ENCODE results near the gene TMEM61.

TMEM61 gene

DNA sequence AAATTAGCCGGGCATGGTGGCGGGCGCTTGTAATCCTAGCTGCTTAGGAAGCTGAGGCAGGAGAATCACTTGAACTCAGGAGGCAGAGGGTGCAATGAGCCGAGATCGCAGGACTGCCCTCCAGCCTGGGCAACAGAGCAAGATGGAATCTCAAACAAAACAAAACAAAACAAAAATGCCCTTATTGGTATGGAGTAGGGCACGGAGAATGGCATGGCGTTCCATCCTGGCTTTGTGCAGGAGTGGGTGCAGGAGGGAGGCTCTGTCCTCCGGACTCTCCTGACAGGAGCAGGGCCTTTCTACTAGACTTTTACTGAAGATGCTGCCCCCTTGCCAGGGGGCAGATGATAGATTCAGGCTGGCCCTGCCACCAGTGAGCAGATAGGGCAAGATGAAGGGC is 1.0 kb downstream of the TMEM61 start:
- H3K4me3 ChIP-seq (ENCODE audit: low read depth, low read length) = no peak overlapping the region
- DNase-seq (ENCODE audit: low read depth) = no peak

DNA sequence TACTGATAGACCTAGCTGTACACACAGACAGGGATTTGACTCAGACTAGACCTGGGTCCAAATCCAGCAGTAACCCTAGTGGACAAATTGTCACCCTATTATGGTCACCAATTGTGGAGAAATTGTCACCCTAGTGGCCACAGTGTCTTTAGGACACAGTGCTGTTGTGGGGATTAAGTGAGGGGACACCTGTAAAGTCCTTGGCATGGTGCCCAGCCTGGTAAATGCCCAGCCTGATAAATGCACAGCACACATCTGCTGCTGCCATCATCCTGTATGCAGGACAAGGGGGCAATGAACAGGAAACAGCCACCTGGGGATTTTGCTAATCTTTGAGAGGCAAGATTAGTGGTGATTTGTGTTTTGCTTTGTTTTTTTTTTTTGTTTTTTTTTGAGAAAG is 2.3 kb downstream of the TMEM61 start:
- H3K4me3 ChIP-seq (ENCODE audit: low read depth, low read length) = no peak overlapping the region
- DNase-seq (ENCODE audit: low read depth) = no peak

DNA sequence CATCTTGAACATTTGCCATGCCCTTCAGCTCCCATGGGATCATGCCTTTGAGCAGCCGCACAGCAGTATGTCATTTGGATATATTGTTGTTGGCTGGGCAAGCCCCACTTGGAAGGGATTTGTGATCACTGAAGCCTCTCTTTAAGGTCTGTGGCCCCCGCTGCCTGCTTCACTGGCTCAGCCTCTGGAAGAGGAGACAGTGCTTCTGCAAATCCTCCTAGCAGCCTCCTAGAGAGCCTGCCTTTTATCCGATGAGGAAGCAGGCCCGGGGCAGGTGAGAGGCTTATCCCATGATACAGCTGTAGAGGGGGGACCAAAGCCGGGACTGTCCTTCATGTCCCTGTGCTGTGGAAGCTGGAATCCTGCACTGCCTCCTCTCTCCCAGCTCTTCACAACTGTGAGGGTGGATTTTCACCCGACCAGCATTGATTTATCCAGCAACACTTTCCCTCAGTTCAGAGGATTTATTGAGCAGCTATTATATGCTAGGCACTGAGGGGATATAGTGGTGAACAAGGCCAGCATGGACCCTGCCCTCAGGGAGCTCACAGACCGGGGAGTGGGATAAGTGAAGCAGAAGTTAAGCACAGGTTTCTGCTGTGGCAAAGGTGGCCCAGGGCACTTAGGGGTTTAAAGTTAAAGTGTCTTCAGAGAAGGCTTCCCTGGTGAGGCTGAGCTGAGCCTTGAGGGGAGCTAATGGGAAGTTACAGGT is 3.9 kb downstream of the TMEM61 start:
- no peak for DNase-seq (ENCODE audit: low read depth)

DNA sequence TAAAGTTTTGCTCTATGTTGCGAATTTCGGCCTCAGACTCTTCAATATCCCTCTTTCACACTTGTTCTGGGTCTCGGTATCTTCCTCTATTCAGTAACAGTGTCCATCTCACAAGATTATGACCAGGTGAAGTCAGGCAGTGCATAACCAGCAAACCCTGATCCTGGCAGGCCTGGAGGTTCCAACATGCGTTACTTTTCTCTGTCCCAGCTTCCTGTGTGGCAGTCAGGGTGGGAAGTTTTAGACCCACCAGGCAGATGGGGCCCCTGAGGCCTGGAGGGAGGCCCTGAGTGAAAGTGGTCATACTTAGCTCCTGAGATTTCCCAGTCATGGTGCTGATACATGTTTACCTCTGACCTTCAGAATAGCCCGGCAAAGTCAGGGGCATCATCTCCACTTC is 5.1 kb downstream of the TMEM61 start:
- DNase-seq (ENCODE audit: low read depth) = no peak
- no peak overlapping the region for H3K4me3 ChIP-seq (ENCODE audit: low read depth, low read length)

More for the DNA sequence above, 3.9 kb downstream of the TMEM61 start:
- no peak overlapping the region for H3K4me3 ChIP-seq (ENCODE audit: low read depth, low read length)

DNA sequence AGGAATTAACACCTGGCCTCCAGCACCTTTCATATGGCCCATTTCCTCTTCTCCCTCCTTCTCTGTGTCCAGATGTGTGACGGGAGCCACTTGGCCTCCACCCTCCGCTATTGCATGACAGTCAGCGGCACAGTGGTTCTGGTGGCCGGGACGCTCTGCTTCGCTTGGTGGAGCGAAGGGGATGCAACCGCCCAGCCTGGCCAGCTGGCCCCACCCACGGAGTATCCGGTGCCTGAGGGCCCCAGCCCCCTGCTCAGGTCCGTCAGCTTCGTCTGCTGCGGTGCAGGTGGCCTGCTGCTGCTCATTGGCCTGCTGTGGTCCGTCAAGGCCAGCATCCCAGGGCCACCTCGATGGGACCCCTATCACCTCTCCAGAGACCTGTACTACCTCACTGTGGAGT is 5.6 kb downstream of the TMEM61 start:
- no peak overlapping the region for H3K4me3 ChIP-seq (ENCODE audit: low read depth, low read length)
- DNase-seq (ENCODE audit: low read depth) = no peak

DNA sequence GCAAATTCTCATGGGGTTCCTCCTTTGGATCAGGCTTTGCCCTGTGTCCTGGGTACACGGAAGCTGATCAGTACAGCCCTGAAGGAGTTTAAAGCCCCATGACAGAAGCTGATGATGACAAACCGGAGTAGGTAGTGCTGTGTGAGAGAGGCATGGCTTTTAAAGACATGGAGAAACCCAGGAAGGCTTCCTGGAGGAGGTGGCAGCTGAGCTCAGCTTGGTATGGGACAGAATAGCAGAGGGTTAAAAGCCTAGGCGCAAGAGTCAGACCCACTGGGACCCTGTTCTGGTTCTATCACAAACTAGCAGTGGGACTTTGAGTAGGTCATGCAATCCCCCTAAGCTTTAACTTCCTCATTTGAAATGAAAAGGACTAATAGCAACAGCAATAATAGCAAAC is 6.1 kb downstream of the TMEM61 start:
- H3K4me3 ChIP-seq (ENCODE audit: low read depth, low read length) = no peak overlapping the region

DNA sequence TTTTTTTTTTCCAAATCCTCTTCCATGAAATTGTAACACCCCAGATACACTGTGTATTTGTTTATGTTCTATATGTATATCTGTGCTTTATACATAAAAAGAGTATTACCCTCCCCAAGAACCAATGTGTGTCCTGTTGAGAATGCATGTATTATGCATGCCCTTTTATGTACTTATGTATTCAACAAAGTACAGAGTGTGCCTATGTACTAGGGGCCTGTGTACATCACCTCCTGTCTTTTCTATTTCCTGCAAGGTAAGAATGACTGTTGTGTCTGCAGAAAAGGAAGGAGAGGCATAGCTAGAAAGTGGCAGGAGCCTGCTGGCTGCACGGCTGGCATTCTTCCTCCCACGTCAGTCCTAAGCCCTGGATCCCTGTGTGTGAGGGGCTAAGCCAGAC is 7.0 kb downstream of the TMEM61 start:
- DNase-seq (ENCODE audit: low read depth) = no peak
- H3K4me3 ChIP-seq (ENCODE audit: low read depth, low read length) = no peak overlapping the region

More for the DNA sequence above, 6.1 kb downstream of the TMEM61 start:
- DNase-seq (ENCODE audit: low read depth) = no peak

DNA sequence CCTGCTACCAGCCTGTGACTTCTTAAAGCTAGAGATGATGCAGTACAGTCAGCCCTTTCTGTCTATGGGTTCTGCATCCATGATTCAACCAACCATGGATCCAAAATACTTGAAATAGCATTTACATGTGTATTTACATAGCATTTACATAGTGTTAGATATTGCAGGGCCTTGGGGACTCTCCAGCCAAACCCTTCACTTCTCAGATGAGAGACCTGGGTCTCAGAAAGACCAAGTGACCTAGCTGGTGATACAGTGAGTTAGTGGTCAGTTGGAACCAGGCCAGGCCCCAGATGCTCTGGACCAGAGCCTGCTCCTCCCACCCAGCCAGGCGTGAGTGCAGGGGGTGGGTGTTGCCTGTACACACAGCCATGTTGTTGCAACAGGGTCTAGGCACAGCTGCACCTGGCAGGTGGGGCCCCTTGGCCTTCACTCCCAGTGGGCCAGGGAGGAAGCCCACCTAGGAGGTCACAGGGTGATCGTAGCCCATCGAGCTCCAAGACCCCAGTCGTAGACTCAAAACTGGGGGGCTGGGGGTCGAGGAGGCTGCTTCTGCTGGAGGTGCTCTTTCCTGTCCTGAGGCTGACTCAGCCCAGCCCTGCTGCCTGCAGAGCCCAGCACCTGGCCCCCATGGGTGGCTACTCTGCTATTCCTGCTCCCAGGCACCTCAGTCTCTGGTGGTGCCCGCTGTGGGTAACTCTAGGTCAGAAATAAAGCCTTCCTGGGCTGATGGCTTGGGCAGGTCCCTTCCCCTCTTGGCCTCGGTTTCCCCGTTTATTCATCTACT is 7.7 kb downstream of the TMEM61 start:
- DNase-seq (ENCODE audit: low read depth) = no peak
- H3K4me3 ChIP-seq (ENCODE audit: low read depth, low read length) = no peak overlapping the region

DNA sequence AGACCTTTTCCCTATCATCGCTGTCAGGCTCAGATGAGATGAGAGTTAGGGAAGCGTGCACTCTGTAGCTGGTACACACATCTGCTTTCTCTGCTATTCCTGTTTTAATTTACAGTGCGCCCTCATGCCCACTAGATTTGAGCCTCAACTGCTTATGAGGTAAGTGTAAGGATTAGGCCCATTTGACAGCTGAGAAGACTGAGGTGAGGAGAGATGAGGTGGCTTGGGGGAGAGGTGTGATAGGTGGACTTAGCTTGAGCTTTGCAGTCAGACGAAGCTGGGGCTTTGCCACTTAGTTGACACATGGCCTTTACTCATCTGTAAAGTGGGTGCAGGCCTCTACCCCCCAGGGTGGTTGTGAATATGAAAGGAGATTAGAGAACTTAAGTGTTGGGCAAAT is 8.5 kb downstream of the TMEM61 start:
- H3K4me3 ChIP-seq (ENCODE audit: low read depth, low read length) = no peak overlapping the region
- DNase-seq (ENCODE audit: low read depth) = no peak

DNA sequence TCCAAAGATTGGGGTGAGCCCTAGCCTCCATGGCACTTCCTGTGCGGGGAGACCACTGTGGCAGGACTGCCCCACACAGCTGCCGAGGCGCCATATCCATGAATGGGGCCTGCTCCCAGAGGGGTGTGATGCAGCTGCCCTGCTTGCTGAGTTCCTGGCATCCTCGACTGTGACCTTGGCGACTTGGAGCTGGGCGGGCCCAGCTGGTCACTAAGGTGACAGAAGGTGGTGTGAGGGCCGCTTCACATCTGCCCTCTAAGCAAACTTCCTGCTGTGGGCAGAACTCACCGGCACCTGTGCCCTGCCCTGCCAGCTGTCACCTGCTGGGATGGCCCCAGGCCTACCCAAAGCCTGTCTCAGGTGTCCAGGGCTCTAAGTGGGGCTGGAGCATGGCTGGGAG is 9.0 kb downstream of the TMEM61 start:
- DNase-seq (ENCODE audit: low read depth) = no peak
- H3K4me3 ChIP-seq (ENCODE audit: low read depth, low read length) = no peak overlapping the region

DNA sequence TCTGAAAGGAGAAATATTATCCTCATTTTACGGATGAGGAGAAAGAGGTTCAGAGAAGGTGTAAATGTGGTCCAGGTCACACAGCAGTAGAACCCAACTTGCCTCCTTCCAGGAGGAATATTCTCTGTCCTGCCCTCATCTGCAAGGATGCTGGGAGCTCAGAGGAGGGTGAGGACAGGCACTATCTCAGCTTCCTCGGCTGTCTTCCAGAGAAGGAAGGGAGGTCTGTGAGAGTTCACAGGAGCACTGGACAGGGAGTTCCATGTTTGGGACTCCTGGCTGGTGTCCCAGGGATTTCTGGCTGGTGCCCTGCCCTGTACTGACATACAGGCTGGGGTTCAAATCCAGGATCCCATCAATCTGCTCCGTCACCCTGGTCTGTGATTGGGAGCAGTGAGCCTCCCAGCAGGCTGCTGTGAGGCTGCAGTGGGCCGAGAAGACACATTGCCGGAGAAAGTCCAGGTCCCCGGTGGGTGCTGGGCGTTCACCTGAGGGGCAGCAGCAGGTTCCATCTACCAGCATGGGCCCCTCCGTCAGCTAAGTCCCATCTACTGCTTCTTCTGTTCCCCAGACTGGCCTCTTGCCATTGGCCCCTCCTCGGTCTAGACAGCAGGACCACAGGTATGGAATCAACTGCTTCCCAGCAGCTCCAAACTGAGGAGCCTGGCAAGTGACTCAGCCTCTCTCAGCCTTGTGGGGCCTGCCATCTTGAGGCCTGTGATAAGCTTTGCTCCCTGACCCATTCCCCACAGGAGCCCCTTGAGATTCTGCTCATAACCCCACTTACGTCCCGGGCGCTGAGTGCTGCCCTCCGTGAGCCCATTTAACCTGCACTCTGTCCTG is 9.8 kb downstream of the TMEM61 start:
- no peak for DNase-seq (ENCODE audit: low read depth)
- H3K4me3 ChIP-seq (ENCODE audit: low read depth, low read length) = no peak overlapping the region

DNA sequence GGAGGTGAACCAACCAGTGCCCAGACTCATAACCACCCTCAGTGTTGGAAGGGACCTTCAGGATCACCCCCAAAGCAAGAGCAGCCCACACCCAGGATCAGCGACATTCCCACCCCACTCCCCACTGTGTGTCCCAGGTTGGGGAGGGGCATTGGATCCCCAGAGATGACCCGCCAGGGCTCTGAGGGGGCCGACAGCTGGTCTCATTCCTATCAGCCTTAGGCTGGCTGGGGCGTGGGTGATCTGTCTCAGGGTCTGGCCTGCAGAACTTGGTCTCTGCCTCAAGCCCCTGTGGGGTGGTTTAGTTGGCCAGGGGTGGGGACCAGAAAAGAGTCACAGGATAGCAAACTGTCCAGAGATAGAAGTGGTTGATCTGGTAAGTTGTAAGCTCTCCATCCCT is 10.5 kb downstream of the TMEM61 start:
- DNase-seq (ENCODE audit: low read depth) = no peak
- H3K4me3 ChIP-seq (ENCODE audit: low read depth, low read length) = no peak overlapping the region

DNA sequence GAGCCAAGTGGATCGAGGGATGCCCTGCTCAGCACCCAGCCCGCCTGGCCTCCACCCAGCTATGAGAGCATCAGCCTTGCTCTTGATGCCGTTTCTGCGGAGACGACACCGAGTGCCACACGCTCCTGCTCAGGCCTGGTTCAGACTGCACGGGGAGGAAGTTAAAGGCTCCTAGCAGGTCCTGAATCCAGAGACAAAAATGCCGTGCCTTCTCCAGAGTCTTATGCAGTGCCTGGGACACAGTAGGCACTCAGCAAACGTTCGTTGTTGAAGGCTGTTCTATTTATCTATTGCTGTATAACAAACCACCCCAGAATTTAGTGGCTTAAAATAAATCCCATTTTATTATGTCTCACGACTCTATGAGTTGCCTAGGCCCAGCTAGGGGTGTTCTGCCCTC is 11.5 kb downstream of the TMEM61 start:
- H3K4me3 ChIP-seq (ENCODE audit: low read depth, low read length) = no peak overlapping the region
- no peak for DNase-seq (ENCODE audit: low read depth)

DNA sequence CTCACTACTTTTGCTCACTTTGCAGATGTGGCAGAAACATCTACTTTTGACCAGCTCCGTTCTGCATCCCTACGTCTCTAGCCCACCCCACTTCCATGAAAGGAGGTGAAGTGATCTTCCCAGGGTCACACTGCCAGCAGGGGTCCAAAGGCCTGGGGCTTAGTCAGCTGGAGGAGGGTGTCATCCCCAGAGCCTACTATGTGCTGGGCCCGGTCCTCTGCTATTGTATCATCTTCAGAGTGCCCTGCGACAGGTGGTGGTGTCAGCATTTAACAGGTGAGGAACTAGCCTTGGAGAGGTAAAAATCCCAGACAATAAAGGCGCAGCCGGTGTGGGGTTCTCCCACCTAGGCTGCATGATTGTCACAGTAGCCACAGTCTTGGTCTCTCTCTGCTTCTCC is 12.7 kb downstream of the TMEM61 start:
- DNase-seq (ENCODE audit: low read depth) = no peak
- no peak overlapping the region for H3K4me3 ChIP-seq (ENCODE audit: low read depth, low read length)

DNA sequence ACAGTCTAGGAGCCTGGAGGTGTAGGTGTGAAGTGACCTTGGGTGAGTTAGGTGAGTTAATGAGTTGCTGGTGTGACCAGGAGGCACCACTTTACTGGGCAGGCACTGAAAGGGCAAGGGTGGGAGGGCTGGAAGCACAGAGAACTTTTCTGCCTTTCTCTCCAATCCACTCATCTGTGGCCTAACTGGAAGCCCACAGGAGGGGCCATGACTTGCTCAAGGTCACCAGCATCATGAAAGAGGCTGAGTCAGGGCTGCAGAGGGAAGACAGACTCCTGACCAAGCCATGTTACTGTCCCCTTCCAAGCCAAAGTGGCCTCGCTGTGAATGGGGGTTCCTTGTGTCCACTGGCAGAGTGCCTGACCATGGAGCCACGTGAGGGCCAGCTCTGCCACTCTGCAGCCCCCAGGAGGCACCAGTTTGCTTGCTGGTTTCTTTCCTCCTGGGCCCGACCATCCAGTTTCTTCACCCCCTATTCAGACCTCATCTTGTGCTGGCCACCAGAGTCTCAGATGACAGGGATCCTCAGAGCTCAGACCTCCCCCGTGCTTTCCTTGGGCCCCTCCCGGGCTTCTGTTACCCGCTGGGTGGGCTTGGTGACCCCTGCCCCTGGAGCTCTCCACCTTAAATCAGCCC is 14.0 kb downstream of the TMEM61 start:
- no peak for DNase-seq (ENCODE audit: low read depth)
- H3K4me3 ChIP-seq (ENCODE audit: low read depth, low read length) = no peak overlapping the region

DNA sequence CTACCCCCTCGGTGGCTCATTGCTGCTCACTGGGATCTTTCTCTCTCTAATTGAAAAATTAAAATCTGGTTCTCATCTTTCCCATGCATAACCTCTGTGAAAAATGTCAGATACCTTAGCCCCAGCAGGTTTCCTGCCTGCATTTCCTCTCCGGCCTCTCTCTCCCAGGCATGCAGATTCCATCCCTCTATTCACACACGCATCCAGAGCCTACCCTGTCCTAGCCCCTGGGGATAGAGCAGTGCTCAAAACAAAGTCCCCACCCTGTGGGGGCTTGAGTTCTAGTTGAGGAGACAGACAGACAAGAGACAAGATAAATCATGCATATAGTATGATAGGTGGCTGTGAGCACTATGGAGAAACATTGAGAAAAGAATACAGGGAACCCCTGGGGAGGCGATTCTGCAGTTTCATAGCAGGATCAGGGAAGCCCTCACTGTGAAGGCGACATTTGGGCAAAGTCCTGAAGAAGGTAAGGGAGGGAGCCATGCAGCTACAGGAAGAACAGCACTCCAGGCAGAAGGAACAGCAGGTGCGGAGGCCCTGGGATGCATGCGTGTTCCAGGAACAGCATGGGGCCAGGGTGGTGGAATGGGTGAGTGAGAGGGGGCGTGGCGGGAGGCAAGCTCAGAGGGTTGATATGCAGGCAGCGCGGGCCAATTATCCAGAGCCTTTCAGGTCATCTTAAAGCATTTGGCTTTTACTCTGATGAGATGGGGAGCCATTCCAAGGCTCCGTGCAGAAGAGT is 14.8 kb downstream of the TMEM61 start:
- no peak for DNase-seq (ENCODE audit: low read depth)
- no peak overlapping the region for H3K4me3 ChIP-seq (ENCODE audit: low read depth, low read length)

DNA sequence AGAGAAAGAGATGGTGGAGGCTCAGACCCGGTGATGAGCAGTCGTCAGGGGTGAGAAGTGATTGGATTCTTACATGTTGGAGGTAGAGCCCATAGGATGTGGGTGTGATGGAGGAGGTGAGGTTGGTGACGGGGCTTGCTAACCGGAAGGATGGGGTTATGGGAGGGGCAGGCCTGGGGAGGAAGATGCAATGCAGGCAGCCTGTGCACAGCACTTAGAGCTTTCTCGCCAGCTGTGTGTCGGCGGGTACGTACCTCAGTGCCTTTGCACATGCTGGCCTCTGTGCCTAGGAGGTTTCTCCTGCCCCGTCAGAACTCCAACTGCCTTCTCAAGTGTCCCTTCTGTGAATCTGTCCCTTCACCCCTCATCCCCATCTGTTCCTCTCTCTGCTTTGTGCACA is 15.4 kb downstream of the TMEM61 start:
- no peak overlapping the region for H3K4me3 ChIP-seq (ENCODE audit: low read depth, low read length)

DNA sequence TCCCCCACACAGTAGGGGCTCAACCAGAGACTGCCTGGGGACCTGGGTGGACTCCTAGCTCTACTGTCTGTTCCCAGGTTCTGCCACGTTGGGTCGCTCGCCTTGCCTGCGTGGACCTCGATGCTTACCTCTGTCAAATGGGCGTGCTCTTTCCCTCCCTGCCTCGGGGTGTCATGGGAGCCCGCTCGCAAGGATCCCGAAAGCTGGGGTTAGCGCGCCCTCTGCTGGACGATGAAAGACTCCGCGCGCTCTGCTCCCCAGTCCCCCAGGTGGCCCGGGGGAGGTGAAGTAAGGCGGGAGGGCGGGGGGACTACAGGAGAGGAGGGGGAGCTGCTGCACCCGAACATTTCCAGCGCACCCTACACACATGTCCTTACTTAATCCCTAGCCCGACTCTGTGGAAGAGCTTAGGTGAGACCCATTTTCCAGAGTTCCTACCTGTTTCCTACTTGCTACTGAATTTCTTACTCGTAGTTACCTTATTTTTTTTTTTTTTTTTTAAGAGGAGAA is 16.0 kb downstream of the TMEM61 start:
- no peak for DNase-seq (ENCODE audit: low read depth)
- H3K4me3 ChIP-seq (ENCODE audit: low read depth, low read length) = no peak overlapping the region

More for the DNA sequence above, 15.4 kb downstream of the TMEM61 start:
- no peak for DNase-seq (ENCODE audit: low read depth)
